ENCODE measurements around the gene TNS1.

The TNS1 gene

DNA sequence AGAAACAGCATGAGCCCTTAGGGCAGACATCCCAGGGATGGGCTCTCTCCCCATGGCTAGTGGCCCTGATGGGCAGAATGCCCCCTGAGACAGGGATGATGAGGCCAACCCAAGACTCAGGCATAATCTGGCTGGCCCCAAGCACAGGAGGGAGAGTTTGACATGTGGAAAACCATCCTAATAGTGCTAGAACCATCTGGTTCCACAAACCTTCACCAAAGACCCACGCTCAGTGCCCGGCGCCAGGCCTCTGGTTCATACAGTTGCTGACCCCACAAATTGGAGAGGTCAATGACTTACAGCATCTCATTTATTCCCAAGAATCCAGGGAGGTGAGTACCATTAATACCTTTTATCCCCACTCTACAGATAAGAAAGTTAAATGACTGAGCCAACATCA lies 95.5 kb downstream of the TNS1 start:
- H3K4me1 ChIP-seq (ENCODE audit: low read depth, poor library complexity, severe bottlenecking): no peaks in the 10 kb centered on the region
- TF ChIP-seq, protein P1, sequence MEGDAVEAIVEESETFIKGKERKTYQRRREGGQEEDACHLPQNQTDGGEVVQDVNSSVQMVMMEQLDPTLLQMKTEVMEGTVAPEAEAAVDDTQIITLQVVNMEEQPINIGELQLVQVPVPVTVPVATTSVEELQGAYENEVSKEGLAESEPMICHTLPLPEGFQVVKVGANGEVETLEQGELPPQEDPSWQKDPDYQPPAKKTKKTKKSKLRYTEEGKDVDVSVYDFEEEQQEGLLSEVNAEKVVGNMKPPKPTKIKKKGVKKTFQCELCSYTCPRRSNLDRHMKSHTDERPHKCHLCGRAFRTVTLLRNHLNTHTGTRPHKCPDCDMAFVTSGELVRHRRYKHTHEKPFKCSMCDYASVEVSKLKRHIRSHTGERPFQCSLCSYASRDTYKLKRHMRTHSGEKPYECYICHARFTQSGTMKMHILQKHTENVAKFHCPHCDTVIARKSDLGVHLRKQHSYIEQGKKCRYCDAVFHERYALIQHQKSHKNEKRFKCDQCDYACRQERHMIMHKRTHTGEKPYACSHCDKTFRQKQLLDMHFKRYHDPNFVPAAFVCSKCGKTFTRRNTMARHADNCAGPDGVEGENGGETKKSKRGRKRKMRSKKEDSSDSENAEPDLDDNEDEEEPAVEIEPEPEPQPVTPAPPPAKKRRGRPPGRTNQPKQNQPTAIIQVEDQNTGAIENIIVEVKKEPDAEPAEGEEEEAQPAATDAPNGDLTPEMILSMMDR (conservative IDR thresholded peaks at IDR 0.05; ENCODE audit: low read depth, low read length): no peak

DNA sequence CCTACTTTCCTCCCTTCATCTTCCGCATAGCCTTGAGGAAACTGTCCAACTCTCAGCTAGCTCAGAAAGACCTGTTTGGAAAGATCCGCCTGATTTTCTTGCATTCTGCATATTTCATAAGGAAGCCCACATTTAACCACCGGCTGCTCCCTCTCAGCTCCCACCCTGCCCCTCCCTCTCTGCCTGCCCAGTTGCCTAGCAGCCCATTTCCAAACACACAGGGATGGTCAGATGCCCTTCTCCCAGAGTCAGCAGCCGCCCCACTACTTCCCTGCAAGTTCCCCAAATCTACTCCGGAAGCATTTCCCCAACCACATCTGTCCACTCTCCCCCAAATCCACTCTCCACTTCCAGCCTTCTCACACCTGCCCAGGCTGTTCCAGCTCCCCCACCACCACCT lies 96.0 kb downstream of the TNS1 start:
- TF ChIP-seq, protein P1 (conservative IDR thresholded peaks at IDR 0.05; ENCODE audit: low read depth, low read length): no peak
- no peak overlapping the region for H3K4me3 ChIP-seq (IDR thresholded peaks at IDR 0.05; ENCODE audit: insufficient read depth, low read depth, low read length)
- H3K27ac ChIP-seq: no peak overlapping the region
- no peaks in the 10 kb centered on the region for H3K4me1 ChIP-seq (ENCODE audit: low read depth, poor library complexity, severe bottlenecking)
- no peak overlapping the region for H3K4me2 ChIP-seq
- H4K20me1 ChIP-seq (ENCODE audit: insufficient read depth): no peaks in the 10 kb centered on the region
- no peaks in the 10 kb centered on the region for H3K27me3 ChIP-seq (ENCODE audit: insufficient read depth, low read depth)
- no peak overlapping the region for H2AFZ ChIP-seq (ENCODE audit: low read depth)
- H3K79me2 ChIP-seq (ENCODE audit: insufficient read depth, low read depth): no peaks in the 10 kb centered on the region
- no peak overlapping the region for H3K9ac ChIP-seq
- no peaks in the 10 kb centered on the region for H3K36me3 ChIP-seq (ENCODE audit: insufficient read depth)

More for the DNA sequence above, 95.5 kb downstream of the TNS1 start:
- no peak overlapping the region for H3K4me2 ChIP-seq
- no peak overlapping the region for H3K9ac ChIP-seq
- no peaks in the 10 kb centered on the region for H3K36me3 ChIP-seq (ENCODE audit: insufficient read depth)
- H4K20me1 ChIP-seq (ENCODE audit: insufficient read depth): no peaks in the 10 kb centered on the region
- no peaks in the 10 kb centered on the region for H3K27me3 ChIP-seq (ENCODE audit: insufficient read depth, low read depth)
- no peak overlapping the region for H3K4me3 ChIP-seq (IDR thresholded peaks at IDR 0.05; ENCODE audit: insufficient read depth, low read depth, low read length)
- no peak overlapping the region for H3K27ac ChIP-seq
- no peaks in the 10 kb centered on the region for H3K79me2 ChIP-seq (ENCODE audit: insufficient read depth, low read depth)
- H2AFZ ChIP-seq (ENCODE audit: low read depth): no peak overlapping the region

DNA sequence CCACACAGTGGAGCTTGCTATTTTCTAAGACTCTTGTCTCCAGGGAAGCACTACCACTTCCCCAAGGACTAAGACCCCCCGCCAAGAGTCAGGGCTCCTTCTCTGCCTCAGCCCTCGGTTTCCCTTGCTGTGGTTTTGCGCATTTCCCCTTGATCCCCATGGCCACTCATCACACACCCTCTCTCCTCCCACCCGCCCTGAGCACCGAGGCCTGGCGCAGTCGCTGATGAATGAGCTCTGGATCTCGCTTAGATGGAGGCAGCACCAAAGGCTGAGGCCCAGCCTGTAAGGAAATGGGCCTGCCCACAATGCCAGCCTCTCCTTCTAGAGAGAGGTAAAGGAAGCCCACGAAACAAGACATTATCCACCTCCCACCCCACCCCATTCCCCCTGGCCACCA lies 96.9 kb downstream of the TNS1 start:
- H3K4me3 ChIP-seq (IDR thresholded peaks at IDR 0.05; ENCODE audit: insufficient read depth, low read depth, low read length): no peak overlapping the region
- H4K20me1 ChIP-seq (ENCODE audit: insufficient read depth): no peaks in the 10 kb centered on the region
- TF ChIP-seq, protein P1 (conservative IDR thresholded peaks at IDR 0.05; ENCODE audit: low read depth, low read length): no peak
- H3K27me3 ChIP-seq (ENCODE audit: insufficient read depth, low read depth): no peaks in the 10 kb centered on the region
- no peaks in the 10 kb centered on the region for H3K36me3 ChIP-seq (ENCODE audit: insufficient read depth)
- H3K4me2 ChIP-seq: no peak overlapping the region
- H3K27ac ChIP-seq: no peak overlapping the region
- H2AFZ ChIP-seq (ENCODE audit: low read depth): no peak overlapping the region
- H3K9ac ChIP-seq: no peak overlapping the region
- H3K79me2 ChIP-seq (ENCODE audit: insufficient read depth, low read depth): no peaks in the 10 kb centered on the region
- H3K4me1 ChIP-seq (ENCODE audit: low read depth, poor library complexity, severe bottlenecking): no peaks in the 10 kb centered on the region

DNA sequence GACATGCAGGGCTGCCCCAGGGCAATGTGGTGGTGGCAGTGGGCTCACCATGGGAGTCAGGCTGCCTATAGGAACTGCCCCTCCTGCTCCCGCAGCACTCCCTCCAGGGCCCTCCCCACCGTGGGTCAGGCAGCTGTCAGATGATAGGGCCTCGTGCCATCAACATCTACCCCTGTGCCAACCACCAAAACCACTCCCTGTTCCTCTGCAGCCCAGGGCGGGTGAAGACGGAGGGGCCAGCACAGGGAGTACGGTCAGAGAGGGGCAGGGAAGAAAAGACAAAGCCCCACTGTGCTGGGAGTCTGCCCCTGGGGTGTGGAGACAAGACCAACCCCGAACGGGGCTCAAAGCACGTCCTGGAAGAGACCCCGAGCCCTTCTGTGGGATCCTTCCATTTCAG lies 97.4 kb downstream of the TNS1 start:
- H3K4me2 ChIP-seq: no peak overlapping the region
- H2AFZ ChIP-seq (ENCODE audit: low read depth): no peak overlapping the region
- no peaks in the 10 kb centered on the region for H3K27me3 ChIP-seq (ENCODE audit: insufficient read depth, low read depth)
- TF ChIP-seq, protein P1 (conservative IDR thresholded peaks at IDR 0.05; ENCODE audit: low read depth, low read length): no peak
- no peaks in the 10 kb centered on the region for H4K20me1 ChIP-seq (ENCODE audit: insufficient read depth)
- H3K79me2 ChIP-seq (ENCODE audit: insufficient read depth, low read depth): no peaks in the 10 kb centered on the region
- H3K4me1 ChIP-seq (ENCODE audit: low read depth, poor library complexity, severe bottlenecking): no peaks in the 10 kb centered on the region
- no peaks in the 10 kb centered on the region for H3K36me3 ChIP-seq (ENCODE audit: insufficient read depth)
- H3K4me3 ChIP-seq (IDR thresholded peaks at IDR 0.05; ENCODE audit: insufficient read depth, low read depth, low read length): no peak overlapping the region
- H3K27ac ChIP-seq: no peak overlapping the region
- H3K9ac ChIP-seq: no peak overlapping the region

DNA sequence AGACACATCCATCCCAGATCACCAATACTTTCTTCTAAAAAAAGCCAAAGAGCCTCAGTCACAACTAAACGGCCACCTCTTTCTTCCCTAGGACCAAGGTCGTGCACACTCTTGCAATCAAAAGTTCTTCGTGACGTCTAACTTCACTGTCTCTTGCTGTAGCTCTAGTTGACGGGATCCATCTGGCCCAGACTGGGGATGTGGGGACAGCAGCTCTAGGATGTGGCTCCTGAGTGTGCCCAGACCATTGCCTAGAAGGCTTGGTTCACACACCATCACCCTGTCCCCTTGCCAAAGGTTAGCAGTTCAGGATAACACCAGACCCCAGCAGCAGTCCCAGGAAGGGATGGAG lies 98.2 kb downstream of the TNS1 start:
- Histone ChIP-seq H3K4me1 (ENCODE audit: low read depth, poor library complexity, severe bottlenecking) (no peaks in the 10 kb centered on the region), H3K9ac (no peak overlapping the region), H4K20me1 (ENCODE audit: insufficient read depth) (no peaks in the 10 kb centered on the region), H3K27ac (no peak overlapping the region), H3K4me3 (IDR thresholded peaks at IDR 0.05; ENCODE audit: insufficient read depth, low read depth, low read length) (no peak overlapping the region), H3K4me2 (no peak overlapping the region), H2AFZ (ENCODE audit: low read depth) (no peak overlapping the region), H3K36me3 (ENCODE audit: insufficient read depth) (no peaks in the 10 kb centered on the region), H3K27me3 (ENCODE audit: insufficient read depth, low read depth) (no peaks in the 10 kb centered on the region), H3K79me2 (ENCODE audit: insufficient read depth, low read depth) (no peaks in the 10 kb centered on the region)
- TF ChIP-seq, protein P1 (conservative IDR thresholded peaks at IDR 0.05; ENCODE audit: low read depth, low read length): no peak

Data from KMS-11 (cell line).